Measurements from ENCODE around the gene TBC1D5. TPM values are rescaled to one million over a fixed set of nuclear protein-coding genes. Genes with fewer than 3 reads are reported as not detected.

Gene TBC1D5
- total and polyA plus RNA-seq, 2 of the 8 experiments (the other 6 are each of a cell fraction or from before 2014, with no cell fraction given): 11.0 to 22.9 TPM

GRCh38 chr3:17111586-17111985 is 630.8 kb downstream of the TBC1D5 start (continued):
- TF ChIP-seq CBX5 (IDR thresholded peaks at IDR 0.05; ENCODE audit: low read depth, low read length): no peak
- no peak for TF ChIP-seq E2F6 (IDR thresholded peaks at IDR 0.05)
